WTC11 (cell line): ENCODE data around the gene ADAM12. TPM values are rescaled to one million over a fixed set of nuclear protein-coding genes. Genes with fewer than 3 reads are reported as not detected.

Experiments used
- ATAC-seq: fragments of 200-7000 bp; cut with Tn5 transposase; 2 replicates; pipeline ENCODE4 v1.10.0; 2021; ENCODE audit warnings: mild to moderate bottlenecking, moderate library complexity
- CTCF ChIA-PET: fragments of 300-600 bp; sonication (Branson Sonifier 250); formaldehyde crosslinking; loops from one replicate; lab custom pipeline; 2021; ENCODE audit warnings: antibody characterized with exemption; lab: Charles Lee
- POLR2A ChIA-PET: fragments of 350-600 bp; sonication (Branson Sonifier 250); formaldehyde crosslinking; loops from one replicate; lab custom pipeline; 2021; ENCODE audit warnings: antibody characterized with exemption; lab: Charles Lee
- DNase-seq: peaks from one replicate; pipeline ENCODE4 v3.0.0; 2021; ENCODE audit warnings: low spot score
- H3K27ac Mint-ChIP-seq: 2 replicates; pipeline ENCODE4 v1.8.0; 2021; ENCODE audit warnings: mixed read lengths
- H3K27me3 Mint-ChIP-seq: 2 replicates; pipeline ENCODE4 v1.8.0; 2021; ENCODE audit warnings: low read depth, mild to moderate bottlenecking, moderate library complexity, mixed read lengths
- H3K36me3 Mint-ChIP-seq: 2 replicates; pipeline ENCODE4 v1.8.0; 2021; ENCODE audit warnings: mixed read lengths
- H3K4me1 Mint-ChIP-seq: 2 replicates; pipeline ENCODE4 v1.8.0; 2022; ENCODE audit warnings: mixed read lengths
- H3K4me3 Mint-ChIP-seq: 2 replicates; pipeline ENCODE4 v1.8.0; 2021; ENCODE audit warnings: mild to moderate bottlenecking, moderate library complexity, mixed read lengths
- H3K9me3 Mint-ChIP-seq: 2 replicates; pipeline ENCODE4 v1.8.0; 2021; ENCODE audit warnings: mixed read lengths
- ATF2 ChIP-seq: sonication (generic); formaldehyde crosslinking; IDR thresholded peaks from 2 replicates; pipeline ENCODE4 v1.8.1; 2022; ENCODE audit warnings: low read depth, missing genetic modification reagents, borderline replicate concordance
- ELF4 ChIP-seq: sonication (generic); formaldehyde crosslinking; IDR thresholded peaks from 2 replicates; pipeline ENCODE4 v1.8.1; 2022; ENCODE audit warnings: low read depth, mild to moderate bottlenecking, moderate library complexity, missing genetic modification reagents
- JAZF1 ChIP-seq: fragments of 250-450 bp; sonication (Bioruptor Pico); IDR thresholded peaks from 2 replicates; pipeline ENCODE4 v1.9.0; 2021; ENCODE audit warnings: moderate library complexity, mild to moderate bottlenecking, inconsistent platforms
- NFE2L1 ChIP-seq: sonication (generic); formaldehyde crosslinking; IDR thresholded peaks from 2 replicates; pipeline ENCODE4 v1.8.1; 2023; ENCODE audit warnings: missing genetic modification reagents
- TCF7 ChIP-seq: sonication (generic); formaldehyde crosslinking; IDR thresholded peaks from 2 replicates; pipeline ENCODE4 v1.8.0; 2022; ENCODE audit warnings: mild to moderate bottlenecking, low read depth, missing genetic modification reagents, moderate library complexity
- ZNF121 ChIP-seq: sonication (generic); formaldehyde crosslinking; IDR thresholded peaks from 2 replicates; pipeline ENCODE4 v1.8.0; 2023; ENCODE audit warnings: missing genetic modification reagents
- ZNF396 ChIP-seq: fragments of 250-450 bp; sonication (Bioruptor Pico); IDR thresholded peaks from 2 replicates; pipeline ENCODE4 v1.8.0; 2021; ENCODE audit warnings: mild to moderate bottlenecking, moderate library complexity, borderline replicate concordance
- ZNF425 ChIP-seq: fragments of 250-450 bp; sonication (Bioruptor Pico); conservative IDR thresholded peaks from 2 replicates; pipeline ENCODE4 v1.9.0; 2021; ENCODE audit warnings: mild to moderate bottlenecking
- ZSCAN18 ChIP-seq: fragments of 250-450 bp; sonication (Bioruptor Pico); IDR thresholded peaks from 2 replicates; pipeline ENCODE4 v2.1.2; 2022; ENCODE audit warnings: mild to moderate bottlenecking, moderate library complexity
- total RNA-seq: library from RNA; stranded (reverse); gene quantifications from 3 replicates; pipeline ENCODE4 v1.2.3, GENCODE V29; 2021
- TF ChIP-seq, protein P1 (sequence below): sonication (generic); formaldehyde crosslinking; IDR thresholded peaks from 2 replicates; pipeline ENCODE4 v1.8.1; 2023; ENCODE audit warnings: mild to moderate bottlenecking, missing genetic modification reagents, moderate library complexity
- TF ChIP-seq, protein P2 (sequence below): sonication (generic); formaldehyde crosslinking; IDR thresholded peaks from 2 replicates; pipeline ENCODE4 v1.8.1; 2022; ENCODE audit warnings: mild to moderate bottlenecking, missing genetic modification reagents, moderate library complexity, borderline replicate concordance

The ADAM12 gene
- total RNA-seq, 1 experiment from 2014 or later = 0.22 TPM

DNA sequence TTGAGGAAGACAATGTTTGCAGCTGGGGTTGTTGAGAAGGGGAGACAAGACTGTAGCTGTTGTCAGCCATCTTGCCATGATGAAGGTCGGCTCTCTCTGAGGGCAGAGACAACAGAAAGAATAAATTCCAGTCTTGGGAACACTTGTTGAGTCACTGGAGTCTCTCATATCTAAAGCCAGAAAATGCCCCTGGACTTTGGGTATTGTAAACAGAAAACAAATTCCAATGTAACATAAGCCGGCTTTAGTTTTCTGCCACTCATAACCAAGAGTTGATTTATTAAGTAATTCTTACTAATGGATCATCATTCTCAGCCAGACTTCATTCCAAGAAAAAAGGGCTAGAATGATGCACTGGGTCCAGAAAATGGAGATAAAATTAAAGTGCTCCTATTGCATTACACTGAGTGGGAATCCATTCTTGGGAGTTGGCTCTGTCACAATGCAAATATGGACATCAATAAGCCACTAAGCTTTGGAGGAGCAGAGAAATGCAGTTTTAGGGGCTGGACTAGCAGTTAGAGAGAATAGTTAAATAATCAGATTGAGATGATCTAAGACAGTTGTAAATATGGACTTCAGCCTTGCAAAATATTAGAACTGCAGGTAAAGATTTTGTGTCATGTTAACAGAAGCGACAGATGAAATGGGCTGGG lies 78.9 kb downstream of the ADAM12 start (continued):
- TF ChIP-seq ZSCAN18 (CRISPR knock-in tag) (no peak), ATF2 (CRISPR knock-in tag) (no peak), ZNF425 (CRISPR knock-in tag) (no peak), JAZF1 (no peak)
- TF ChIP-seq, all 79 proteins: peak for 0

- ATAC-seq (no peak), DNase-seq (no peak)
- POLR2A ChIA-PET = interaction anchor here (0.6 kb wide), 1 partner anchor 209 kb away, joined by 3 read pairs; no protein-coding TSS in a partner anchor
- CTCF ChIA-PET = interaction anchor here (0.8 to 2.3 kb wide), 4 partner anchors 84 to 369 kb away, joined by 3 to 7 read pairs (median 4); no protein-coding TSS in a partner anchor
- peaks cover 10% of the 10 kb centered on the region for H3K4me1 Mint-ChIP-seq
- H3K9me3 Mint-ChIP-seq = peaks cover 17% of the 10 kb centered on the region
- H3K4me3 Mint-ChIP-seq = no peak overlapping the region
- H3K27ac Mint-ChIP-seq = no peak overlapping the region
- TF ChIP-seq, protein P1, sequence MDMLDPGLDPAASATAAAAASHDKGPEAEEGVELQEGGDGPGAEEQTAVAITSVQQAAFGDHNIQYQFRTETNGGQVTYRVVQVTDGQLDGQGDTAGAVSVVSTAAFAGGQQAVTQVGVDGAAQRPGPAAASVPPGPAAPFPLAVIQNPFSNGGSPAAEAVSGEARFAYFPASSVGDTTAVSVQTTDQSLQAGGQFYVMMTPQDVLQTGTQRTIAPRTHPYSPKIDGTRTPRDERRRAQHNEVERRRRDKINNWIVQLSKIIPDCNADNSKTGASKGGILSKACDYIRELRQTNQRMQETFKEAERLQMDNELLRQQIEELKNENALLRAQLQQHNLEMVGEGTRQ (CRISPR knock-in tag) = no peak
- TF ChIP-seq ZNF396 (CRISPR knock-in tag) = no peak
- no peak for TF ChIP-seq NFE2L1 (CRISPR knock-in tag)
- TF ChIP-seq, protein P2, sequence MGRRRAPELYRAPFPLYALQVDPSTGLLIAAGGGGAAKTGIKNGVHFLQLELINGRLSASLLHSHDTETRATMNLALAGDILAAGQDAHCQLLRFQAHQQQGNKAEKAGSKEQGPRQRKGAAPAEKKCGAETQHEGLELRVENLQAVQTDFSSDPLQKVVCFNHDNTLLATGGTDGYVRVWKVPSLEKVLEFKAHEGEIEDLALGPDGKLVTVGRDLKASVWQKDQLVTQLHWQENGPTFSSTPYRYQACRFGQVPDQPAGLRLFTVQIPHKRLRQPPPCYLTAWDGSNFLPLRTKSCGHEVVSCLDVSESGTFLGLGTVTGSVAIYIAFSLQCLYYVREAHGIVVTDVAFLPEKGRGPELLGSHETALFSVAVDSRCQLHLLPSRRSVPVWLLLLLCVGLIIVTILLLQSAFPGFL (CRISPR knock-in tag) = no peak
- TF ChIP-seq TCF7 (CRISPR knock-in tag) = no peak
- no peaks in the 10 kb centered on the region for H3K27me3 Mint-ChIP-seq
- peaks cover 4% of the 10 kb centered on the region; the same call in 1 of the 2 replicates for H3K36me3 Mint-ChIP-seq
These were observed 85.2 kb downstream of the ADAM12 start for GRCh38 chr10:126302826-126303665.

- ATAC-seq (no peak), DNase-seq (no peak)
- H3K36me3 Mint-ChIP-seq = peaks cover 4% of the 10 kb centered on the region; the same call in 1 of the 2 replicates
- no peak for TF ChIP-seq ZNF121 (CRISPR knock-in tag)
- TF ChIP-seq ELF4 = no peak
- TF ChIP-seq, all 79 proteins: peak for 0
- POLR2A ChIA-PET = no interaction called here
- Mint-ChIP-seq H3K27ac (no peak overlapping the region), H3K4me1 (peaks cover 10% of the 10 kb centered on the region), H3K4me3 (no peak overlapping the region), H3K9me3 (peaks cover 23% of the 10 kb centered on the region), H3K27me3 (no peaks in the 10 kb centered on the region)
- CTCF ChIA-PET = interaction anchor here (1.2 to 2.3 kb wide), 3 partner anchors 85 to 368 kb away, joined by 3 to 7 read pairs (median 4); no protein-coding TSS in a partner anchor
These were observed 85.9 kb downstream of the ADAM12 start for GRCh38 chr10:126302476-126302756.
